Upper lobe of left lung (tissue), 6 donors: ENCODE measurements around the gene ZBTB16. TPM values are rescaled to one million over a fixed set of nuclear protein-coding genes. Genes with fewer than 3 reads are reported as not detected.
A peak's percentile ranks its signal among the peaks of the same experiment; 100 is the strongest.

Experiments
- ATAC-seq, 2 donors: fragments of 200-7000 bp; cut with Tn5 transposase; one replicate each; pipeline ENCODE4 v1.9.1; 2022; ENCODE audit warnings: mild to moderate bottlenecking in 2 of 2, moderate library complexity in 2 of 2; ENCODE audit not compliant: low FRiP score in 2 of 2
- DNase-seq, 2 donors: peaks; one replicate each; pipeline ENCODE4 v3.0.0-alpha.2; 2019 to 2020
- H3K27ac ChIP-seq, 4 donors: fragments of 200-600 bp; sonication (generic); one replicate each; pipeline ENCODE4 v1.5.1; 2016 to 2019
- H3K27me3 ChIP-seq, 4 donors: fragments of 200-600 bp; sonication (generic); one replicate each; pipeline ENCODE4 v1.5.1; 2017 to 2019
- H3K36me3 ChIP-seq, 4 donors: fragments of 200-600 bp; sonication (generic); one replicate each; pipeline ENCODE4 v1.5.1; 2016 to 2019
- H3K4me1 ChIP-seq, 4 donors: fragments of 200-600 bp; sonication (generic); one replicate each; pipeline ENCODE4 v1.5.1; 2018 to 2019
- H3K4me3 ChIP-seq, 4 donors: fragments of 200-600 bp; sonication (generic); one replicate each; pipeline ENCODE4 v1.5.1; 2017 to 2019; ENCODE audit warnings: mild to moderate bottlenecking in 2 of 4, moderate library complexity in 1 of 4
- H3K9me3 ChIP-seq, 4 donors: fragments of 200-600 bp; sonication (generic); one replicate each; pipeline ENCODE4 v1.5.1; 2018 to 2019
- CTCF ChIP-seq, 6 experiments: fragments of 450-650 bp in 4 of 6; fragments of 200-600 bp in 2 of 6; sonication (generic) in 2 of 6; IDR thresholded peaks; one replicate each; pipeline ENCODE4 v1.5.1; 2016 to 2019; ENCODE audit warnings: antibody characterized with exemption in 6 of 6
- EP300 ChIP-seq, 4 donors: sonication (generic); formaldehyde crosslinking; IDR thresholded peaks; one replicate each; pipeline ENCODE4 v1.5.1; 2017; ENCODE audit warnings: antibody characterized with exemption in 4 of 4, control low read depth in 2 of 4
- POLR2A ChIP-seq, 4 donors: fragments of 450-650 bp; IDR thresholded peaks; one replicate each; pipeline ENCODE4 v1.5.1; 2016 to 2017; ENCODE audit warnings: antibody characterized with exemption in 4 of 4, mild to moderate bottlenecking in 2 of 4
- POLR2AphosphoS5 ChIP-seq, 2 donors: sonication (generic); formaldehyde crosslinking; IDR thresholded peaks; one replicate each; pipeline ENCODE4 v1.5.1; 2017; ENCODE audit warnings: antibody characterized with exemption in 2 of 2
- WGBS, 2 donors: methylation state at CpG; one replicate each; pipeline ENCODE4 v1.1.5; 2017 to 2018; 5-methylcytosine and 5-hydroxymethylcytosine counted together
- total RNA-seq, 6 donors: library from RNA; depleted of rRNA in 4 of 6; stranded (reverse); fragments of >200 nt in 4 of 6; gene quantifications; one replicate each; pipeline versions ENCODE4 v1.1.0 to v1.2.1, GENCODE V29; 2016 to 2021
- donor health status: DM: no; HTN: no; CAD: no; lungs with moderate emphysema.
- donor health status: DM: no; HTN: yes; CAD: no; lungs with severe emphysema.

ZBTB16 gene
- total RNA-seq, 6 donors from 2014 or later = 110 to 584 (median 179) TPM

DNA sequence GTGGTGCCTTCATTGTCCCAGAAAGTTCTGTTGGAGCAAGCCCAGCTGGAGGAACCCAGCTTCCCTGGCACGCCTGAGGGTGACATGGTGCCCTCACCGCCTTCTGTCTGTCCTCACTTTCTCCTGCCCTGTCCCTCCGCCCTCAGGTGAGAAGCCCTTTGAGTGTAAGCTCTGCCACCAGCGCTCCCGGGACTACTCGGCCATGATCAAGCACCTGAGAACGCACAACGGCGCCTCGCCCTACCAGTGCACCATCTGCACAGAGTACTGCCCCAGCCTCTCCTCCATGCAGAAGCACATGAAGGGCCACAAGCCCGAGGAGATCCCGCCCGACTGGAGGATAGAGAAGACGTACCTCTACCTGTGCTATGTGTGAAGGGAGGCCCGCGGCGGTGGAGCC, 190.7 kb downstream of the ZBTB16 start:
- peaks cover 61 to 97% (median 80%) of the 10 kb centered on the region in 4 donors for H3K36me3 ChIP-seq
- H3K9me3 ChIP-seq = no peaks in the 10 kb centered on the region
- H3K27ac ChIP-seq = peak overlapping the region in 1 of 4 donors; percentile 49
- H3K4me1 ChIP-seq = peaks cover 0 to 5% (median 0%) of the 10 kb centered on the region in 4 donors
- 91 to 95% methylated on average over 16 to 17 of the region's 17 CpGs for WGBS, 2 donors
- no peak overlapping the region for H3K4me3 ChIP-seq
- ATAC-seq = no peak
- DNase-seq = peak in 1 of 2 donors; percentile 80
- H3K27me3 ChIP-seq = no peaks in the 10 kb centered on the region
- TF ChIP-seq CTCF (IDR thresholded peaks at IDR 0.05) = no peak
- TF ChIP-seq POLR2AphosphoS5 (IDR thresholded peaks at IDR 0.05) = peak in 1 of 2 donors; percentile 4
- TF ChIP-seq EP300 (IDR thresholded peaks at IDR 0.05) = no peak

DNA sequence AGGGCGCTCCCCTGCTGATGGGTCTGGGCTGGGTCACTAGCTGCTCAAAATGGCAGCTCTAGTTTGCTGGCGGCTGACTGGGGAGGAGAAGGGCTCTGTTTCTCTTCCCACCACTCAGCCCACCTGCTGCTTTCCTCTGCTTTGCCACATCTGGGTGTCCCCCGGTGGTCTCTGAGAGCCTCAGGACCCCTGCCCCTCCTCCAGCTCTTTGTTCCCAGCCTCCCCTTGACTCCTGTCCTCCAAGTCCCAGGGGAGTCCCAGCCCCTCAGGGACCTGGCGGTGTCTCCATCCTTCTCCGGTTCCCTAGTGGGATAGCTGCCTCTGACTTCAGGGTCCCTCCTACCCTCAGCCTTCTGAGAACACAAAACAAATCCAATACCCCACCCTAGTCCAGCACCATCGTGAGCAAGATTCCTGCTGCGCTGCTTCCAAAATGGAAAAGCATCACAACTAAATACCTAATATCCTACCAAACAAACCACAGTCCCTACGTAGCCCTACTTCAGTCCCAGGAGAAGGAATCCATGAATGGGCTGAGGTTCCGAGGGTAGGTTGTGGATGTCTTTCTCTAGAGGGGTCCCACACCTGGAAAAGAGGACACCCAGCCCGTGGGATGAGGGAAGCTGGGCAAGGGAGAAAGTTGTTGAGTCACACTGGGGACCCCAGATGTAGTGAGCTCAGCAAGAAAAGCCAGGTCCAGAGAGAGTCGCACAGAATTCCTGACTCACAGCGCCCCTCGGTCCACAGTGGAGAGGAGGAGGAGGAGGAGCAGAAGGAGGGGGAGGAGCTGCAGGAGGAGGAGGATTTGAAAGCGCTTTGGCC, 191.7 kb downstream of the ZBTB16 start:
- Histone ChIP-seq H3K9me3 (no peaks in the 10 kb centered on the region), H3K36me3 (peaks cover 52 to 97% (median 71%) of the 10 kb centered on the region in 4 donors), H3K27me3 (no peaks in the 10 kb centered on the region), H3K27ac (peak overlapping the region in 3 of 4 donors; percentile 5 to 49 (median 31)), H3K4me3 (no peak overlapping the region), H3K4me1 (peaks cover 0 to 6% (median under 1%) of the 10 kb centered on the region in 4 donors)
- 92 to 93% methylated on average over 14 of the region's 14 CpGs for WGBS, 2 donors
- DNase-seq = no peak
- no peak for TF ChIP-seq CTCF (IDR thresholded peaks at IDR 0.05)
- peak in 1 of 2 donors; percentile 3 for TF ChIP-seq POLR2AphosphoS5 (IDR thresholded peaks at IDR 0.05)
- ATAC-seq = peak in 1 of 2 donors; percentile 86

DNA sequence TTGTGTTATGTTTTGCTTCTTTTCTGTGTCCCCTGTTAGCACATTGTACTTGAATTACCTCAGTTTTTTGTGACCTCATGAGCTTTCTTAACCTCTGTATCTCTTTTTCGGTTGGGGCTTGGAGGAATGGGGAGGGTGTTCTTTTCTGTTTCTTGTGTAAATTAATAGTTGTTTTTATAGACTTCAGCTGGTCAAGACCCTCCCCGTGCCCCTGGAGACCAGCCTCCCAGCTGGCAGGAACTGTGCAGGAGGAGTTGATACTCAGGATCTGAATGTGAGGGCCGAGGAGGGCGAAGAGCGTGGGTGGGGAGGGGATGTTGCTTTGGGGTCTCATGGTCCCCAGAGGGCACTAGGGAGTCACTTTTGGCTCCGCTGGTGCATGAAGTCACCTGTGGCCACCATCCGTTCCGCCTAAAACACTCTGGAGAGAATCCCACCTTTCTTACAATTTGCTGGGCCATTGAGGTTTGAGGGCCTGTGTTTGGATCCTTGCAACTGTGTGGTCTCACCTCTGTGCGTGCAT, 192.4 kb downstream of the ZBTB16 start:
- TF ChIP-seq POLR2A (IDR thresholded peaks at IDR 0.05) = no peak
- Histone ChIP-seq H3K36me3 (peaks cover 50 to 97% (median 71%) of the 10 kb centered on the region in 4 donors), H3K9me3 (no peaks in the 10 kb centered on the region), H3K4me1 (peaks cover 4 to 13% (median 7%) of the 10 kb centered on the region in 4 donors), H3K27ac (peak overlapping the region in 3 of 4 donors; percentile 5 to 49 (median 31)), H3K27me3 (no peaks in the 10 kb centered on the region), H3K4me3 (no peak overlapping the region)
- no peak for DNase-seq
- no peak for ATAC-seq
- 81 to 86% methylated on average over 9 of the region's 9 CpGs for WGBS, 2 donors

GRCh38 chr11:114252767-114253166, 193.3 kb downstream of the ZBTB16 start:
- no peaks in the 10 kb centered on the region for H3K27me3 ChIP-seq
- ATAC-seq = peak in 1 of 2 donors; percentile 4
- no peaks in the 10 kb centered on the region for H3K9me3 ChIP-seq
- TF ChIP-seq POLR2AphosphoS5 (IDR thresholded peaks at IDR 0.05) (no peak), CTCF (IDR thresholded peaks at IDR 0.05) (no peak), EP300 (IDR thresholded peaks at IDR 0.05) (no peak), POLR2A (IDR thresholded peaks at IDR 0.05) (no peak)
- no peak overlapping the region for H3K4me3 ChIP-seq
- H3K4me1 ChIP-seq = peaks cover 13 to 22% (median 16%) of the 10 kb centered on the region in 4 donors
- WGBS, 2 donors = 75 to 87% methylated on average over 9 of the region's 9 CpGs
- no peak for DNase-seq
- peak overlapping the region in 2 of 4 donors; percentile 16 to 46 for H3K27ac ChIP-seq
- H3K36me3 ChIP-seq = peaks cover 42 to 97% (median 63%) of the 10 kb centered on the region in 4 donors

GRCh38 chr11:114253771-114254170, 194.3 kb downstream of the ZBTB16 start:
- Histone ChIP-seq H3K4me1 (peaks cover 22 to 32% (median 26%) of the 10 kb centered on the region in 4 donors), H3K9me3 (no peaks in the 10 kb centered on the region), H3K36me3 (peaks cover 35 to 93% (median 56%) of the 10 kb centered on the region in 4 donors), H3K27ac (peak overlapping the region in 1 of 4 donors; percentile 23), H3K27me3 (no peaks in the 10 kb centered on the region), H3K4me3 (no peak overlapping the region)
- 80 to 81% methylated on average over 2 of the region's 2 CpGs for WGBS, 2 donors
- ATAC-seq (no peak), DNase-seq (no peak)
- TF ChIP-seq POLR2A (IDR thresholded peaks at IDR 0.05) (no peak), EP300 (IDR thresholded peaks at IDR 0.05) (no peak), POLR2AphosphoS5 (IDR thresholded peaks at IDR 0.05) (no peak), CTCF (IDR thresholded peaks at IDR 0.05) (no peak)
